WERI-Rb-1 (cell line): ENCODE results near the gene BRCA2.
"Not testable (repeated sequence)": the region's sequence is repeated elsewhere in the genome, so short reads cannot be mapped to it uniquely, and the experiment has no call there.

Experiments used
- DNase-seq: peaks from one replicate; pipeline ENCODE4 v3.0.0-alpha.2; 2020
- H3K27ac ChIP-seq: fragments of 250-450 bp; sonication (Bioruptor Pico); 2 replicates; pipeline ENCODE4 v1.5.1; 2020; ENCODE audit warnings: mild to moderate bottlenecking, moderate library complexity
- H3K27me3 ChIP-seq: fragments of 250-450 bp; sonication (Bioruptor Pico); 2 replicates; pipeline ENCODE4 v1.5.1; 2021; ENCODE audit warnings: mild to moderate bottlenecking, low read depth, moderate library complexity; ENCODE audit not compliant: insufficient read depth, severe bottlenecking
- H3K36me3 ChIP-seq: fragments of 250-450 bp; sonication (Bioruptor Pico); 2 replicates; pipeline ENCODE4 v1.5.1; 2020; ENCODE audit warnings: mild to moderate bottlenecking, moderate library complexity
- H3K4me3 ChIP-seq: 2 replicates; pipeline ENCODE4 v1.5.1; 2011; ENCODE audit warnings: low read depth, mild to moderate bottlenecking, control low read depth, low read length
- H3K9me3 ChIP-seq: fragments of 250-450 bp; sonication (Bioruptor Pico); 2 replicates; pipeline ENCODE4 v1.5.1; 2021; ENCODE audit warnings: mild to moderate bottlenecking, moderate library complexity; ENCODE audit not compliant: severe bottlenecking
- TF ChIP-seq, protein P1 (sequence below): IDR thresholded peaks from 2 replicates; pipeline ENCODE4 v1.5.1; 2011; ENCODE audit warnings: low read depth, mild to moderate bottlenecking, control low read depth, inconsistent platforms, low read length

BRCA2 gene

DNA sequence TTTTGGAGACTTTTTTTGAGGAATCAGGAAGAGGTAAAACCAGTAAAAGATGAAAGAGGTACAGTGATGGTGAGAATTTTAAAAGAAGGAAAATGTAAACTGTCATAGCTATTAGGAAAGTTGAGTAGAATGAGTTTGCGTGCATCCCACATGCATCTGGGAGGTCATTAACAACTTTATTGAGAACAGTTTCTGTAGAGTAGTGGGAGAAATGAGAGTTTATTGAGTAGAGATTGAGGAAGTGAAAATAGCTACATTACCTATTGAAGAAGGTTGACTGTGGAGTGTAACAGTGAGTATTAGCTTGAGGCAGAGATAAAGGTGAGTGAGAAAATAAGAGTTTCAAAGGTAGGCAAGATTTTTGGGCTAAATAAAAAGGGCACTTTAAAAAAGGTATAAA, 38.7 kb downstream of the BRCA2 start:
- peaks cover 30% of the 10 kb centered on the region for H3K36me3 ChIP-seq
- TF ChIP-seq, protein P1, sequence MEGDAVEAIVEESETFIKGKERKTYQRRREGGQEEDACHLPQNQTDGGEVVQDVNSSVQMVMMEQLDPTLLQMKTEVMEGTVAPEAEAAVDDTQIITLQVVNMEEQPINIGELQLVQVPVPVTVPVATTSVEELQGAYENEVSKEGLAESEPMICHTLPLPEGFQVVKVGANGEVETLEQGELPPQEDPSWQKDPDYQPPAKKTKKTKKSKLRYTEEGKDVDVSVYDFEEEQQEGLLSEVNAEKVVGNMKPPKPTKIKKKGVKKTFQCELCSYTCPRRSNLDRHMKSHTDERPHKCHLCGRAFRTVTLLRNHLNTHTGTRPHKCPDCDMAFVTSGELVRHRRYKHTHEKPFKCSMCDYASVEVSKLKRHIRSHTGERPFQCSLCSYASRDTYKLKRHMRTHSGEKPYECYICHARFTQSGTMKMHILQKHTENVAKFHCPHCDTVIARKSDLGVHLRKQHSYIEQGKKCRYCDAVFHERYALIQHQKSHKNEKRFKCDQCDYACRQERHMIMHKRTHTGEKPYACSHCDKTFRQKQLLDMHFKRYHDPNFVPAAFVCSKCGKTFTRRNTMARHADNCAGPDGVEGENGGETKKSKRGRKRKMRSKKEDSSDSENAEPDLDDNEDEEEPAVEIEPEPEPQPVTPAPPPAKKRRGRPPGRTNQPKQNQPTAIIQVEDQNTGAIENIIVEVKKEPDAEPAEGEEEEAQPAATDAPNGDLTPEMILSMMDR: no peak
- H3K9me3 ChIP-seq: no peaks in the 10 kb centered on the region
- no peak overlapping the region for H3K4me3 ChIP-seq
- no peak for DNase-seq
- H3K27ac ChIP-seq: no peak overlapping the region
- H3K27me3 ChIP-seq: no peaks in the 10 kb centered on the region

DNA sequence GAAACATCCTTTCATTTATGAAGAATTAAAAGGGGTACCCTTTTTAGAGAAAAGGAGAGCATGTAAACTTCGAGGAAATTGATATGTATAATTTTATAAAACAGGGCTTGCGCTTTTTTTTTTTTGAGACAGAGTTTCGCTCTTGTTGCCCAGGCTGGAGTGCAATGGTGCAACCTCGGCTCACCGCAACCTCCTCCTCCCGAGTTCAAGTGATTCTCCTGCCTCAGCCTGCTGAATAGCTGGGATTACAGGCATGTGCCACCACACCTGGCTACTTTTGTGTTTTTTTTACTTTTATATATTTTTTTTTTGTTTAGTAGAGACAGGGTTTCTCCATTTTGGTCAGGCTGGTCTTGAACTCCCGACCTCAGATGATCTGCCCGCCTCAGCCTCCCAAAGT, 40.6 kb downstream of the BRCA2 start:
- not testable (repeated sequence) for H3K4me3 ChIP-seq, H3K27me3 ChIP-seq, DNase-seq, H3K9me3 ChIP-seq, H3K27ac ChIP-seq
- H3K36me3 ChIP-seq: peaks cover 28% of the 10 kb centered on the region

DNA sequence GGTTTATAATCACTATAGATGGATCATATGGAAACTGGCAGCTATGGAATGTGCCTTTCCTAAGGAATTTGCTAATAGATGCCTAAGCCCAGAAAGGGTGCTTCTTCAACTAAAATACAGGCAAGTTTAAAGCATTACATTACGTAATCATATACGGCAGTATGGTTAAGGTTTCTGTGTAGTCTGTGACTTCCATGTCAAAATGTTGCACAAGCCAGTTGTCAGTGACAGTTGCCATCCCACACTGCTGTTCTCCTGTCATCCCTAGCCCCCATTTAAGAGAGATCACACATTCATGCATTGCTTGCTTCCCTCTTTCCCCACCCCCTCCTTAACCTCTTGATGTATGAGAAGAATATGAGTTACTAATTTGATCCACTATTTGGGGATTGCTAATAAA, 47.3 kb downstream of the BRCA2 start:
- H3K36me3 ChIP-seq: peaks cover 22% of the 10 kb centered on the region
- TF ChIP-seq, protein P1: no peak
- no peaks in the 10 kb centered on the region for H3K27me3 ChIP-seq
- H3K27ac ChIP-seq: no peak overlapping the region
- no peak for DNase-seq
- no peak overlapping the region for H3K4me3 ChIP-seq
- no peaks in the 10 kb centered on the region for H3K9me3 ChIP-seq

DNA sequence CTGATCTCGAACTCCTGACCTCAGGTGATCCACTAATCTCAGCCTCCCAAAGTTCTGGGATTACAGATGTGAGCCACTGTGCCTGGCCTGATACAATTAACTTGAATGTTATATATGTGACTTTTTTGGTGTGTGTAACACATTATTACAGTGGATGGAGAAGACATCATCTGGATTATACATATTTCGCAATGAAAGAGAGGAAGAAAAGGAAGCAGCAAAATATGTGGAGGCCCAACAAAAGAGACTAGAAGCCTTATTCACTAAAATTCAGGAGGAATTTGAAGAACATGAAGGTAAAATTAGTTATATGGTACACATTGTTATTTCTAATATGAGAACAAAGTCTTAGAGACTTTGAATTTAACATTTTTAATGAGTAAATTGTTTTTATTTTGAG, 55.5 kb downstream of the BRCA2 start:
- Histone ChIP-seq H3K27ac (no peak overlapping the region), H3K27me3 (no peaks in the 10 kb centered on the region), H3K9me3 (no peaks in the 10 kb centered on the region), H3K36me3 (peaks cover 30% of the 10 kb centered on the region), H3K4me3 (no peak overlapping the region)
- TF ChIP-seq, protein P1: no peak
- no peak for DNase-seq

DNA sequence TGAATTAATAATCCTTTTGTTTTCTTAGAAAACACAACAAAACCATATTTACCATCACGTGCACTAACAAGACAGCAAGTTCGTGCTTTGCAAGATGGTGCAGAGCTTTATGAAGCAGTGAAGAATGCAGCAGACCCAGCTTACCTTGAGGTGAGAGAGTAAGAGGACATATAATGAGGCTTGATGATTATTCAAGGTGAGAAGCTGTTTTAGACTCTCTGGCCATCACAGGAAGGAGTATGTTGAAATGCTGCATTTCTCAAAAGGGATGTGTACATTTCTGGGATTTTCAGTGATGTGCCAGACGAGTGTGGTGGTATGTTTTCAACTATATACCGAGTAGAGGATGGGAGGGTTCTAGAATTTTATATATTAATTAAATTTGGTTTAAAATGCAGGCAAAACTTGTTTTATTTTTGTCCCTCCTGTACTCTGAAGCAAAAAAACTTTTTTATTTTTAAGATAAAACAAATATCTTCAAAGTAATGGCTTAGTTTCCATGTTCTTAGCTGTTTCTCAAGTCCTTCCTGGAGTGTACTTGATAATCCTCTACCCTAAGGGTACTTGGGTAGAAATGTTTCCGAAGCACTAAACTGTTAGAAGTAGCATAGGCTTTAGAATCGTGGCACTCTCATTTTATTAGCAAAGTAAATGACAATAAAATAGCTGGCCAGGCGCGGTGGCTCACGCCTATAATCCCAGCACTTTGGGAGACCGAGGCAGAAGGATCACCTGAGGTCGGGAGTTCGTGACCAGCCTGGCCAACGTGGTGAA, 61.5 kb downstream of the BRCA2 start:
- TF ChIP-seq, protein P1: no peak
- Histone ChIP-seq H3K27me3 (no peaks in the 10 kb centered on the region), H3K4me3 (no peak overlapping the region), H3K36me3 (peaks cover 26% of the 10 kb centered on the region), H3K27ac (no peak overlapping the region), H3K9me3 (no peaks in the 10 kb centered on the region)
- DNase-seq: no peak

DNA sequence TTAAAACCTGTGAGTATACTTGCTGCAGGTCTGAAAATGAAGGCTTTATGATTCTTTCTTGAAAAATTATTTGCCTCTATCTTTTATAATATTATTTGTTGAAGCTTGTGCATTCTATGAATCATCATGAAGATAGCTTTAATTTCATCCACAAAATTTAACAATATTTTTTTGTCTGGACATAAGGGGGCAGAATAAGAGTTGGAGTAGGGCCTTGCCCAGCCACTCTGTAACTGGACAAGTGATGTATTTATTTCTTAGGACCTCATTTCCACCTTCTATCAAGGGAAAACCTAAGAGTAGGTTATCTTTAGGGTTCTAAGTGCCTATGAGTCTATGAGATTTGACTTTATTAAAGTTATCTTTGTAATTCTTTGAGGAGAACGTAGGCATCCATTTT, 62.7 kb downstream of the BRCA2 start:
- H3K9me3 ChIP-seq: no peaks in the 10 kb centered on the region
- H3K36me3 ChIP-seq: peaks cover 36% of the 10 kb centered on the region
- no peaks in the 10 kb centered on the region for H3K27me3 ChIP-seq
- H3K27ac ChIP-seq: no peak overlapping the region
- TF ChIP-seq, protein P1: no peak
- H3K4me3 ChIP-seq: no peak overlapping the region
- no peak for DNase-seq
